ENCODE measurements around the gene MTMR1.

MTMR1 gene

DNA sequence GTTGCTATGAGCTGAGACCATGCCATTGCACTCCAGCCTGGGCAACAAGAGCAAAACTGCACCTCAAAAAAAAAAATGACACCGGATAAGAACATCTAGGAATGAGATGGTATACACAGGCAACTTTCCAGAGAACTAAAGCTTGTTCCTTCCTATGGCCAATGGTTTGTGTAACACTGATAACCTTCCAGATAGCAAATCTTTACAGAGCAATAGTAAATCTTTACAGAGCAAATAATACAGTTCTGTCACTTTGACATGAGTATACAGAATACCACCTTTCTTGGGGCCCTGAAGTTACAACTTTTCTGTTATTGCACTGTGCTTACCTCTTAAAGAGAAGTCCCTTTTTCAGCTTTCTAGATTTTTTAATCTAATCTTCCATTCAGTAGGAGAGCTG lies 113.6 kb downstream of the MTMR1 start:
- Histone ChIP-seq H3F3A (ENCODE audit: insufficient read depth) (no peaks in the 10 kb centered on the region), H3K36me3 (ENCODE audit: low read length) (no peaks in the 10 kb centered on the region), H3K4me3 (ENCODE audit: insufficient read depth, low read length, poor library complexity, severe bottlenecking) (no peak overlapping the region), H3K9me3 (ENCODE audit: insufficient read depth, low read length) (no peaks in the 10 kb centered on the region), H3K79me2 (ENCODE audit: insufficient read depth, low read length) (no peaks in the 10 kb centered on the region), H3K27ac (ENCODE audit: low read depth, low read length) (no peak overlapping the region), H4K20me1 (ENCODE audit: low read depth, low read length) (no peaks in the 10 kb centered on the region), H3K9me2 (replicated peaks; ENCODE audit: insufficient read depth, low read length) (no peaks in the 10 kb centered on the region), H3K4me2 (ENCODE audit: low read depth, low read length, poor library complexity, severe bottlenecking) (no peak overlapping the region), H3K27me3 (ENCODE audit: low read length) (no peaks in the 10 kb centered on the region), H2AFZ (ENCODE audit: low read depth, low read length, severe bottlenecking) (no peak overlapping the region), H3K9ac (ENCODE audit: low read length) (no peak overlapping the region)
- no peak for TF ChIP-seq EZH2phosphoT487 (conservative IDR thresholded peaks at IDR 0.05; ENCODE audit: low read length)
- TF ChIP-seq CTCF (IDR thresholded peaks at IDR 0.05; ENCODE audit: insufficient read depth, low read length, poor library complexity, severe bottlenecking): no peak

- Histone ChIP-seq H3K36me3 (ENCODE audit: low read length) (no peaks in the 10 kb centered on the region), H2AFZ (ENCODE audit: low read depth, low read length, severe bottlenecking) (no peak overlapping the region), H3F3A (ENCODE audit: insufficient read depth) (no peaks in the 10 kb centered on the region), H3K9ac (ENCODE audit: low read length) (no peak overlapping the region), H3K27me3 (ENCODE audit: low read length) (no peaks in the 10 kb centered on the region), H4K20me1 (ENCODE audit: low read depth, low read length) (no peaks in the 10 kb centered on the region), H3K4me3 (ENCODE audit: insufficient read depth, low read length, poor library complexity, severe bottlenecking) (no peak overlapping the region), H3K79me2 (ENCODE audit: insufficient read depth, low read length) (no peaks in the 10 kb centered on the region), H3K9me2 (replicated peaks; ENCODE audit: insufficient read depth, low read length) (no peaks in the 10 kb centered on the region), H3K27ac (ENCODE audit: low read depth, low read length) (no peak overlapping the region), H3K4me2 (ENCODE audit: low read depth, low read length, poor library complexity, severe bottlenecking) (no peak overlapping the region), H3K9me3 (ENCODE audit: insufficient read depth, low read length) (no peaks in the 10 kb centered on the region)
- TF ChIP-seq CTCF (IDR thresholded peaks at IDR 0.05; ENCODE audit: insufficient read depth, low read length, poor library complexity, severe bottlenecking) (no peak), EZH2phosphoT487 (conservative IDR thresholded peaks at IDR 0.05; ENCODE audit: low read length) (no peak)
Observed at GRCh38 chrX:150813922-150814321, 120.7 kb downstream of the MTMR1 start.
